Measurements from ENCODE around the gene GLO1.

GRCh38 chr6:38720295-38720694, 17.4 kb upstream of the GLO1 start:
- TF ChIP-seq EZH2 (IDR thresholded peaks at IDR 0.05; ENCODE audit: insufficient read depth, poor library complexity, severe bottlenecking) (no peak), EZH2phosphoT487 (IDR thresholded peaks at IDR 0.05; ENCODE audit: insufficient read depth, low read depth) (no peak)
